ENCODE measurements around the gene NFE2L3.

DNA sequence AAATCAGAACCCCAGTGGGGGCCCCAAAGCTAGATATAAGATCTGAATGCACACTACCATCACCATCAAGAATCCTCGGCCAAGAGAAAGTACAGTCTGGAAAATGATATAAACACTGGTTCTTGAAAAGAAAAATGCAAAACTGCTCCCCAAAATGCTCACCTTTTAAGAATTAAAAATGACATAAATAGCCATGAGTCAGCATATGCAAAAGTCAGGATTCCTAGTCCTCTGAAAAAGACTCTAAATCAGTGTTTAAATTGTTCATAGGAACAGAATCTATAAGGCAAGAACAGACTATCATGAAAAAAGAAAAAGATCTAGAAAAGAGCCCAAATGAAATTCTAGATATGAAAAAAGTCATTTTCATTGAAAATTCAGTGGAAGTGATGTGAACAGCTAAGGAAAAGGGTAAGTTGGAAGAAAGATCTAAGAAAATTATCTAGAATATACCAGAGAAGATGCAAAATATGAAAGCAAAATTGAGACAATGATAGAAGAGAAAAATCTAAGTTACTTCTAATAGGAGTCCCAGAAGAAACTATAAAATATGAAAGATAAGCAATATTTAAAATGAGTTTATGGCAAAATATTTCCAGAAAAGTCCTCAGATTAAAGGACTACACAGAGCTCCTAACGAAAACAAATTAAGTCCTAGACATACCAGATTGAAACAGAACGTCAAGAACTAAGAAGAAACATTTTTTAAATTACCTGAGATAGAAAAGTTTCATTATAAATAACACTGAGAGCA lies 29.7 kb downstream of the NFE2L3 start:
- TF ChIP-seq, protein P1, sequence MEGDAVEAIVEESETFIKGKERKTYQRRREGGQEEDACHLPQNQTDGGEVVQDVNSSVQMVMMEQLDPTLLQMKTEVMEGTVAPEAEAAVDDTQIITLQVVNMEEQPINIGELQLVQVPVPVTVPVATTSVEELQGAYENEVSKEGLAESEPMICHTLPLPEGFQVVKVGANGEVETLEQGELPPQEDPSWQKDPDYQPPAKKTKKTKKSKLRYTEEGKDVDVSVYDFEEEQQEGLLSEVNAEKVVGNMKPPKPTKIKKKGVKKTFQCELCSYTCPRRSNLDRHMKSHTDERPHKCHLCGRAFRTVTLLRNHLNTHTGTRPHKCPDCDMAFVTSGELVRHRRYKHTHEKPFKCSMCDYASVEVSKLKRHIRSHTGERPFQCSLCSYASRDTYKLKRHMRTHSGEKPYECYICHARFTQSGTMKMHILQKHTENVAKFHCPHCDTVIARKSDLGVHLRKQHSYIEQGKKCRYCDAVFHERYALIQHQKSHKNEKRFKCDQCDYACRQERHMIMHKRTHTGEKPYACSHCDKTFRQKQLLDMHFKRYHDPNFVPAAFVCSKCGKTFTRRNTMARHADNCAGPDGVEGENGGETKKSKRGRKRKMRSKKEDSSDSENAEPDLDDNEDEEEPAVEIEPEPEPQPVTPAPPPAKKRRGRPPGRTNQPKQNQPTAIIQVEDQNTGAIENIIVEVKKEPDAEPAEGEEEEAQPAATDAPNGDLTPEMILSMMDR (IDR thresholded peaks at IDR 0.05), result no peak
- TF ChIP-seq POLR2A (IDR thresholded peaks at IDR 0.05), result no peak
